Inflammatory macrophage treated with lipopolysaccharide for 4 hours (primary cell): ENCODE measurements around the gene TST.

Experiments
- DNase-seq: peaks from one replicate; pipeline ENCODE4 v3.0.0-alpha.2; 2020

Gene TST

GRCh38 chr22:37019309-37020191 is at the start of gene TST, which contains the start of gene MPST:
Gene TST, minus strand, starts transcription at chr22:37019447. Its CDS starts 715 bp downstream, at chr22:37018732.
Gene MPST, plus strand, starts transcription at chr22:37019742. Its CDS starts 95 bp downstream, at chr22:37019837.
- peak; percentile 72 for DNase-seq

GRCh38 chr22:37068859-37069258 is 49.6 kb upstream of the TST start:
- DNase-seq, result no peak

- DNase-seq, result no peak
Observed at GRCh38 chr22:37067428-37067827, 48.2 kb upstream of the TST start.

- no peak for DNase-seq
Observed at GRCh38 chr22:37065961-37066360, 46.7 kb upstream of the TST start.

GRCh38 chr22:37065180-37065579 is 45.9 kb upstream of the TST start:
- no peak for DNase-seq

GRCh38 chr22:37064553-37064952 is 45.3 kb upstream of the TST start:
- DNase-seq, result no peak

GRCh38 chr22:37063431-37064420 is 44.5 kb upstream of the TST start:
- DNase-seq, result no peak

DNA sequence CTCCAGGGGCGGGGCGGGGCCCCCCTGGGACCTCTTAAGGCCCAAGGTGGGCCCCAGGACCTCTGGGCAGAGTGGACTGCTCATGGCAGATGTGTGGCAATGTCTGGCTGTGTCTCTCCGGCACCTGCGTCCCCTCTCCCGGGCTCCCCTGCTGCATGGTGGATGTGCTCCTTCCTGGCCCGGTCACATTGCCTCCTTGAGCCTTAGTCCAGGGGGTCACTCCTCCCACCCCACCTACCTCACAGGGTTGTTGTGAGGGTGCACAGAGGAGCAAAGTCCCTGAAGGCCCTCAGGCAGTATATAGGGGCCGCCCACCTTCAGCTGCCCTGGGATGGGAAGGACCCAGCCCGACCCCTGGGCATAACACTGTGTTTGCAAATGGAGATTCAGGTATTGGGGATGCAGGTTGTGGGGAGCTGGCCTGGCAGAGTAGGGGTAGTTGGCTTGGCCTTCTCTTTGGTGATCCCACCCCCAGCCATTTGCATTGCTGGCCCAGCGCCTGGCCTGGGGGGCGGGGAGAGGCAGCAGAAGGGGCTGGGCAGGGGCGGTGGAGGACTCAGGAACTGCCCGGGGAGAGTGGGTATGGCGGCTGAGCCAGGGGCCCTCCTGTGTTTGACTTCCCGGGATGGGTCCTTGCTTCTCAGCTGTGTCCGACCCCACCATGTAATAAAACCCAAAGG is 43.6 kb upstream of the TST start:
- no peak for DNase-seq

- no peak for DNase-seq
Observed at GRCh38 chr22:37062376-37062675, 43.1 kb upstream of the TST start.

- no peak for DNase-seq
Observed at GRCh38 chr22:37061611-37062375, 42.5 kb upstream of the TST start.

- no peak for DNase-seq
Observed at GRCh38 chr22:37060801-37061610, 41.8 kb upstream of the TST start.

GRCh38 chr22:37059876-37060449 is 40.7 kb upstream of the TST start:
- no peak for DNase-seq

DNA sequence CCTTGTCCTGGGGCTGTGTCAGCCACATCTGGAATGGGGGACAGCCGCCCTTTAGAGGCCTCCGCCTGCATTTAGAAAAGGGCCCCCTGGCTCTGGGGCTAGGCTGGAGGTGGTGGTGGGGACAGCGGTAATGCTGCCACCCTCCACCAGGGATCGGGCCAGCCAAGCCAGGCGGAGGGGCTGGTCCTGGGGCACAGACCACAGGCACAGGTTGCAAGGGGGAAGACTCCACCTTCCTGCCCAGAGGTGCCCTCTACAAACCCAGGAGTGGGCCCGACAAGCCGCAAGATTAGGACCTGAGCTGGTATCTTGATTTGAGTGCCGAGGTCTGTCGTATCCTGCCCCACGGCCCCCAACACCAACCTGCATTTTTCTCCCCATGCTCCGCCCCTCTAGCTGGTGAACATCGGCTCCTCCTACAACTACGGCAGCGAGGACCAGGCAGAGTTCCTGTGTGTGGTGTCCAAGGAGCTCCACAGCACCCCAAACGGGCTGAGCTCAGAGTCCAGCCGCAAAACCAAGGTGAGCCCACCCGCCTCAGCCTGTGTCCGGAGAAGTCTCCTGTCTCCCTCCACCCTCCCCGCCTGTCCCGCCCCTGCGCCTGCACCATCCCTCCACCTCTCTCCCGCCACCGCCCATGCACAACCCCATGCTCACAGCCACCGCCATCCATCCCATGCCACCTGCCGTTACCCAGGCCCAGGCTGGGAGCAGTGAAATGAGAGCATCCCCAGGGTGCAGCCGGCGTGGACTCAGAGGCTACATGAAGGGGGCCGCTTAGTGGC is 39.9 kb upstream of the TST start:
- no peak for DNase-seq

- no peak for DNase-seq
Observed at GRCh38 chr22:37057796-37058510, 38.7 kb upstream of the TST start.

DNA sequence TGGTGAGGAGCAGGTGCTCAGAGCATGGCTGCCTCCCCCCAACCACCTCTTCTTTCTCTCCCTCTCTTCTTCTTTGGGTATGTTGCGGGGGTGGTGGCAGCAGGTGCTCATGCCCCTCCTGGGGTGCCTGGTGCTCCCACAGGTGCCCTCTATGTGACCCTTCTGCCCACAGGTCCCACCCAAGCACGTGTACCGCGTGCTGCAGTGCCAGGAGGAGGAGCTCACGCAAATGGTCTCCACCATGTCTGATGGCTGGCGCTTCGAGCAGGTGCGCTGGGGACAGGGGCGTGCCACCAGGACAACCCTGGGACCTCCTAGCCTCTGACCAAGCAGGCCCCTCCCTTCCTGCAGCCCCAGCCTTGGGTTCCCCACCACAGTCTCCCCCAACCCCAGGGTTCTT is 38.0 kb upstream of the TST start:
- DNase-seq, result no peak

DNA sequence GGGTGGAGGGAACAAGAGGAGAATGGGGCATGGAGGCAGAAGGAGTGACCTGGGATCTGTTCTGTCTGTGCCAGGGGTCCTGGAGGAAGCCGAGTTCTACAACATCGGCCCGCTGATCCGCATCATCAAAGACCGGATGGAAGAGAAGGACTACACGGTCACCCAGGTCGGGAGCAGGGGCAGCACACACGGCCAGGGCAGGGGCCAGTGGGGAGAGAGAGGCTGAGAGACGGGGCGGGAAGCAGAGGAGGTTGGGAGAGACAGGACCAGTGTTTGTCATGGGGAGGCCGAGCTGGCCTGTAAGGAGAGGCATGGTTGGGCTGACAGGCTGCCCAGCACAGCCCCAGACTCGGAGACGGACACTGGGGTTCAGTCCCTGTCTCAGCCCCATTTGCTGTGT is 37.0 kb upstream of the TST start:
- no peak for DNase-seq

GRCh38 chr22:37054600-37055365 is 35.5 kb upstream of the TST start:
- DNase-seq, result no peak

DNA sequence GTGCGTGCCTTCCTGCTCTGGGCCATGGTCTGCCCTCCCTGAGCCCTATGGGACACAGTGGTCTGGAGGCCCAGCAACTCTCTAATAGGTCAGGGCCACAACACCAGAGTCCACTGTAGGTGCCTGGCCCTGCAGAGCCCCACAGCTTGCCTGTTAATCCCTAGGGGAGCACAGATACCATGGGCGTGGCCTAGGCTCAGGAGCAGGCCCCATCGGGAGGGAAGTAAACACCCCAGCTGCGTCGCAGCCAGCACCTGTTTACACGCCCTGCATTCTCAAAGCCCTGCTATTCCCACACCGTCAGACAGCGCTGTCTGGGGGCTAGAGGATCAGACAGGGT is 34.8 kb upstream of the TST start:
- DNase-seq, result no peak
